HCT116 (cell line): ENCODE results near the gene PIP5KL1. TPM values are rescaled to one million over a fixed set of nuclear protein-coding genes. Genes with fewer than 3 reads are reported as not detected.

ENCODE experiments used
- ATAC-seq: fragments of 200-7000 bp; cut with Tn5 transposase; 2 replicates; pipeline ENCODE4 v1.9.1; 2020; ENCODE audit warnings: mild to moderate bottlenecking, moderate library complexity
- BruUV-seq: library from RNA; stranded (reverse); fragments of 400-500 nt; replicated peaks from 2 replicates; lab custom pipeline; 2021; lab: Mats Ljungman, UMichigan
- CTCF ChIA-PET: fragments of 300-600 bp; sonication (Branson Sonifier 250); formaldehyde crosslinking; loops from one replicate; lab custom pipeline; 2021; ENCODE audit warnings: antibody characterized with exemption; lab: Charles Lee
- POLR2A ChIA-PET: fragments of 300-600, 350-600 bp; sonication (Branson Sonifier 250); formaldehyde crosslinking; loops from one replicate; lab custom pipeline; 2021; ENCODE audit warnings: antibody characterized with exemption; lab: Charles Lee
- RAD21 ChIA-PET, 2 experiments: fragments of 300-600 bp; sonication (Branson Sonifier 250); formaldehyde crosslinking; loops; one replicate each; lab custom pipeline; 2023; ENCODE audit warnings: low total read pairs in 2 of 2; ENCODE audit not compliant: uncharacterized antibody in 2 of 2, unreplicated experiment in 2 of 2, low non-redundant PET in 1 of 2; lab: Charles Lee
- DNase-seq: peaks from one replicate; pipeline ENCODE4 v3.0.0-alpha.2; 2010; ENCODE audit warnings: low read depth, low spot score
- H2AFZ ChIP-seq: fragments of 200-600 bp; shearing (Covaris generic), sonication (generic); 2 replicates; pipeline ENCODE4 v1.6.1; 2017; ENCODE audit warnings: low read depth, mixed run types, mixed read lengths, antibody characterized with exemption, low read length; ENCODE audit not compliant: poor library complexity, severe bottlenecking
- H3K27ac ChIP-seq: 2 replicates; pipeline ENCODE4 v1.5.1; 2012; ENCODE audit warnings: low read depth, low read length
- H3K27me3 ChIP-seq: fragments of 200-600 bp; sonication (generic); 2 replicates; pipeline ENCODE4 v1.6.1; 2016; ENCODE audit warnings: mixed run types, low read length, mixed read lengths; ENCODE audit not compliant: insufficient read depth
- H3K36me3 ChIP-seq, 2 experiments: fragments of 200-500 bp in 1 of 2; fragments of 200-600 bp in 1 of 2; sonication (Bioruptor generic) in 1 of 2; sonication (generic) in 1 of 2; 2 replicates each; pipeline versions ENCODE4 v1.5.1 to v1.6.1; 2014 to 2016; ENCODE audit warnings: low read length in 2 of 2, inconsistent platforms in 1 of 2, mixed read lengths in 1 of 2, mixed run types in 1 of 2; ENCODE audit not compliant: insufficient read depth in 2 of 2, control insufficient read depth in 1 of 2
- H3K4me1 ChIP-seq, 2 experiments: fragments of 200-600 bp in 1 of 2; sonication (generic) in 1 of 2; 2 replicates each; pipeline versions ENCODE4 v1.5.1 to v1.6.1; 2012 to 2017; ENCODE audit warnings: low read length in 2 of 2, inconsistent platforms in 1 of 2, mild to moderate bottlenecking in 1 of 2, mixed read lengths in 1 of 2, mixed run types in 1 of 2, moderate library complexity in 1 of 2; ENCODE audit not compliant: insufficient read depth in 2 of 2, control insufficient read depth in 1 of 2
- H3K4me2 ChIP-seq: fragments of 200-600 bp; sonication (generic); 2 replicates; pipeline ENCODE4 v1.6.1; 2017; ENCODE audit warnings: mixed run types, low read length, mixed read lengths
- H3K4me3 ChIP-seq, 2 experiments: fragments of 200-600 bp in 1 of 2; sonication (generic) in 1 of 2; replicated peaks in 1 of 2; 2 replicates each; pipeline ENCODE4 v1.5.1; 2011 to 2016; ENCODE audit warnings: low read length in 2 of 2, control low read depth in 1 of 2, low read depth in 1 of 2, mild to moderate bottlenecking in 1 of 2, mixed read lengths in 1 of 2, mixed run types in 1 of 2
- H3K79me2 ChIP-seq: fragments of 200-600 bp; sonication (generic); 2 replicates; pipeline ENCODE4 v1.6.1; 2017; ENCODE audit warnings: mild to moderate bottlenecking, mixed run types, low read length, moderate library complexity, mixed read lengths; ENCODE audit not compliant: insufficient read depth
- H3K9ac ChIP-seq: fragments of 200-600 bp; sonication (generic); 2 replicates; pipeline ENCODE4 v1.6.1; 2016; ENCODE audit warnings: low read length, mixed read lengths
- H3K9me2 ChIP-seq: fragments of 200-600 bp; sonication (generic), shearing (Covaris generic); 2 replicates; pipeline ENCODE4 v1.6.1; 2017; ENCODE audit warnings: mixed run types, mild to moderate bottlenecking, moderate library complexity; ENCODE audit not compliant: insufficient read depth
- H3K9me3 ChIP-seq, 2 experiments: fragments of 200-500 bp in 1 of 2; fragments of 200-600 bp in 1 of 2; sonication (Bioruptor generic) in 1 of 2; sonication (generic) in 1 of 2; 2 replicates each; pipeline ENCODE4 v1.6.1; 2014 to 2017; ENCODE audit warnings: low read length in 2 of 2, mixed read lengths in 2 of 2, inconsistent platforms in 1 of 2, low read depth in 1 of 2, mild to moderate bottlenecking in 1 of 2, mixed run types in 1 of 2, moderate library complexity in 1 of 2; ENCODE audit not compliant: control insufficient read depth in 1 of 2, insufficient read depth in 1 of 2
- H4K20me1 ChIP-seq: fragments of 200-600 bp; sonication (generic), shearing (Covaris generic); 2 replicates; pipeline ENCODE4 v1.6.1; 2017; ENCODE audit warnings: mixed run types, mild to moderate bottlenecking, moderate library complexity; ENCODE audit not compliant: insufficient read depth
- CEBPB ChIP-seq: IDR thresholded peaks from 2 replicates; pipeline ENCODE4 v1.6.1; 2012; ENCODE audit warnings: low read depth
- EGR1 ChIP-seq: IDR thresholded peaks from 2 replicates; pipeline ENCODE4 v1.6.1; 2012; ENCODE audit warnings: low read depth
- EZH2phosphoT487 ChIP-seq: fragments of 200-600 bp; IDR thresholded peaks from 2 replicates; pipeline ENCODE4 v1.6.1; 2018; ENCODE audit warnings: antibody characterized with exemption, borderline replicate concordance
- FOSL1 ChIP-seq: IDR thresholded peaks from 2 replicates; pipeline ENCODE4 v1.6.1; 2012; ENCODE audit warnings: low read depth
- RAD21 ChIP-seq: IDR thresholded peaks from 2 replicates; pipeline ENCODE4 v1.6.1; 2012; ENCODE audit warnings: low read depth, mild to moderate bottlenecking
- SP1 ChIP-seq: IDR thresholded peaks from 2 replicates; pipeline ENCODE4 v1.6.1; 2012; ENCODE audit warnings: low read depth
- TCF7L2 ChIP-seq: IDR thresholded peaks from 2 replicates; pipeline ENCODE4 v1.7.0; 2011; ENCODE audit warnings: borderline replicate concordance, inconsistent platforms; ENCODE audit not compliant: insufficient read depth, insufficient read length; ENCODE audit errors: extremely low read depth
- ZFX ChIP-seq: fragments of 450-650 bp; IDR thresholded peaks from 2 replicates; pipeline ENCODE4 v1.6.1; 2017
- ZNF274 ChIP-seq: fragments of 200-500 bp; sonication (Bioruptor generic); IDR thresholded peaks from 2 replicates; pipeline ENCODE4 v1.6.1; 2014; ENCODE audit warnings: mild to moderate bottlenecking, low read depth, low read length, inconsistent platforms
- intact Hi-C: fragments of 100-400 bp; cut with micrococcal nuclease; formaldehyde crosslinking; loops from 2 replicates; pipeline ENCODE4 v1.10.0; 2022
- total RNA-seq: library from RNA; stranded (reverse); gene quantifications from one replicate; pipeline ENCODE4 v1.2.1, GENCODE V29; 2021; ENCODE audit not compliant: unreplicated experiment
- TF ChIP-seq, protein P1 (sequence below): IDR thresholded peaks from 2 replicates; pipeline ENCODE4 v1.6.1; 2012
- TF ChIP-seq, protein P2 (sequence below): IDR thresholded peaks from 2 replicates; pipeline ENCODE4 v1.6.1; 2011; ENCODE audit warnings: mild to moderate bottlenecking, low read length, moderate library complexity; ENCODE audit not compliant: insufficient replicate concordance; ENCODE audit errors: extremely low read depth
- TF ChIP-seq, protein P3 (sequence below), 3 experiments: fragments of 200-600 bp in 1 of 3; sonication (generic) in 1 of 3; IDR thresholded peaks in 2 of 3; conservative IDR thresholded peaks in 1 of 3; 2 replicates each; pipeline ENCODE4 v1.5.1; 2012 to 2017; ENCODE audit warnings: low read depth in 2 of 3, low read length in 2 of 3, antibody characterized with exemption in 1 of 3, borderline replicate concordance in 1 of 3, control low read depth in 1 of 3, mild to moderate bottlenecking in 1 of 3, mixed read lengths in 1 of 3, mixed run types in 1 of 3, moderate library complexity in 1 of 3; ENCODE audit not compliant: insufficient read depth in 1 of 3

Gene PIP5KL1
- total RNA-seq, 1 experiment from 2014 or later = 37.6 TPM

DNA sequence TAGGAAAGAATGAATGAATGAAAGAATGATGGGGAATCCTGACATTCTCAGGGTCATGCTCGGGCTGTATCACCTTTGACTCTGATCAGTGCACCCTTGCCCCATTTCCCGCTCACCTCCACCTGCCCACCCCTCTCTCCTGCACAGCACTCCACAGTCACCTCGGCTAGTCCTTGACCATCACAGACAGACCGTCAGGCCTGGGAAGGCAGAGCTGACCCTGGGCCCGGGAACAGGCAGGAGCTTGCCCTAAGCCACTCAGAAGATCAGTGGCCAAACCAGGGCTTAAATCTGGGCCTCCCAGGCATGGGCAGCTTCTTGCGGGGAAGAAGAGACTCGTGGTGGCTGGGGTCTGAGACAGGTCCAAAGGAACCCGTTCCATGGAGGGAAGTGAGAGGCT lies 34.8 kb downstream of the PIP5KL1 start:
- no TSS peak for BruUV-seq
- H3K36me3 ChIP-seq = peaks cover 22 to 45% of the 10 kb centered on the region in 2 experiments
- RAD21 ChIA-PET = no interaction called here
- TF ChIP-seq ZFX (no peak), SP1 (no peak), RAD21 (no peak), FOSL1 (no peak), EGR1 (no peak), EZH2phosphoT487 (no peak), CEBPB (no peak), ZNF274 (no peak), TCF7L2 (no peak)
- TF ChIP-seq, protein P1, sequence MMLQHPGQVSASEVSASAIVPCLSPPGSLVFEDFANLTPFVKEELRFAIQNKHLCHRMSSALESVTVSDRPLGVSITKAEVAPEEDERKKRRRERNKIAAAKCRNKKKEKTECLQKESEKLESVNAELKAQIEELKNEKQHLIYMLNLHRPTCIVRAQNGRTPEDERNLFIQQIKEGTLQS = no peak
- TF ChIP-seq, protein P2, sequence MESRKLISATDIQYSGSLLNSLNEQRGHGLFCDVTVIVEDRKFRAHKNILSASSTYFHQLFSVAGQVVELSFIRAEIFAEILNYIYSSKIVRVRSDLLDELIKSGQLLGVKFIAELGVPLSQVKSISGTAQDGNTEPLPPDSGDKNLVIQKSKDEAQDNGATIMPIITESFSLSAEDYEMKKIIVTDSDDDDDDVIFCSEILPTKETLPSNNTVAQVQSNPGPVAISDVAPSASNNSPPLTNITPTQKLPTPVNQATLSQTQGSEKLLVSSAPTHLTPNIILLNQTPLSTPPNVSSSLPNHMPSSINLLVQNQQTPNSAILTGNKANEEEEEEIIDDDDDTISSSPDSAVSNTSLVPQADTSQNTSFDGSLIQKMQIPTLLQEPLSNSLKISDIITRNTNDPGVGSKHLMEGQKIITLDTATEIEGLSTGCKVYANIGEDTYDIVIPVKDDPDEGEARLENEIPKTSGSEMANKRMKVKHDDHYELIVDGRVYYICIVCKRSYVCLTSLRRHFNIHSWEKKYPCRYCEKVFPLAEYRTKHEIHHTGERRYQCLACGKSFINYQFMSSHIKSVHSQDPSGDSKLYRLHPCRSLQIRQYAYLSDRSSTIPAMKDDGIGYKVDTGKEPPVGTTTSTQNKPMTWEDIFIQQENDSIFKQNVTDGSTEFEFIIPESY = no peak
- TF ChIP-seq, protein P3, sequence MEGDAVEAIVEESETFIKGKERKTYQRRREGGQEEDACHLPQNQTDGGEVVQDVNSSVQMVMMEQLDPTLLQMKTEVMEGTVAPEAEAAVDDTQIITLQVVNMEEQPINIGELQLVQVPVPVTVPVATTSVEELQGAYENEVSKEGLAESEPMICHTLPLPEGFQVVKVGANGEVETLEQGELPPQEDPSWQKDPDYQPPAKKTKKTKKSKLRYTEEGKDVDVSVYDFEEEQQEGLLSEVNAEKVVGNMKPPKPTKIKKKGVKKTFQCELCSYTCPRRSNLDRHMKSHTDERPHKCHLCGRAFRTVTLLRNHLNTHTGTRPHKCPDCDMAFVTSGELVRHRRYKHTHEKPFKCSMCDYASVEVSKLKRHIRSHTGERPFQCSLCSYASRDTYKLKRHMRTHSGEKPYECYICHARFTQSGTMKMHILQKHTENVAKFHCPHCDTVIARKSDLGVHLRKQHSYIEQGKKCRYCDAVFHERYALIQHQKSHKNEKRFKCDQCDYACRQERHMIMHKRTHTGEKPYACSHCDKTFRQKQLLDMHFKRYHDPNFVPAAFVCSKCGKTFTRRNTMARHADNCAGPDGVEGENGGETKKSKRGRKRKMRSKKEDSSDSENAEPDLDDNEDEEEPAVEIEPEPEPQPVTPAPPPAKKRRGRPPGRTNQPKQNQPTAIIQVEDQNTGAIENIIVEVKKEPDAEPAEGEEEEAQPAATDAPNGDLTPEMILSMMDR (IDR thresholded peaks at IDR 0.05 in 2 of 3, conservative IDR thresholded peaks at IDR 0.05 in 1 of 3; ENCODE audit: borderline replicate concordance in 1 of 3, insufficient read depth in 1 of 3, low read depth in 2 of 3, low read length in 2 of 3) = no peak
- TF ChIP-seq, all 23 proteins: peak for 0
- intact Hi-C loops = no loop called here
- Histone ChIP-seq H3K79me2 (peaks cover 3% of the 10 kb centered on the region; the same call in 1 of the 2 replicates), H3K4me1 (peaks cover 15 to 30% of the 10 kb centered on the region in 2 experiments), H3K4me3 (no peak overlapping the region), H3K27ac (no peak overlapping the region; the same call in 1 of the 2 replicates), H3K9me2 (no peaks in the 10 kb centered on the region), H4K20me1 (no peaks in the 10 kb centered on the region), H3K4me2 (no peak overlapping the region), H3K9ac (no peak overlapping the region), H2AFZ (no peak overlapping the region), H3K27me3 (no peaks in the 10 kb centered on the region), H3K9me3 (peaks cover 0 to 15% of the 10 kb centered on the region in 2 experiments; a peak in 2 of 4 replicates)
- no peak for ATAC-seq
- no peak for DNase-seq
- ChIA-PET POLR2A (no interaction called here), CTCF (no interaction called here)
